Measurements from ENCODE around the gene ANKMY1. TPM values are rescaled to one million over a fixed set of nuclear protein-coding genes. Genes with fewer than 3 reads are reported as not detected.

The ANKMY1 gene
- total RNA-seq, 1 experiment from 2014 or later = 28.3 TPM

DNA sequence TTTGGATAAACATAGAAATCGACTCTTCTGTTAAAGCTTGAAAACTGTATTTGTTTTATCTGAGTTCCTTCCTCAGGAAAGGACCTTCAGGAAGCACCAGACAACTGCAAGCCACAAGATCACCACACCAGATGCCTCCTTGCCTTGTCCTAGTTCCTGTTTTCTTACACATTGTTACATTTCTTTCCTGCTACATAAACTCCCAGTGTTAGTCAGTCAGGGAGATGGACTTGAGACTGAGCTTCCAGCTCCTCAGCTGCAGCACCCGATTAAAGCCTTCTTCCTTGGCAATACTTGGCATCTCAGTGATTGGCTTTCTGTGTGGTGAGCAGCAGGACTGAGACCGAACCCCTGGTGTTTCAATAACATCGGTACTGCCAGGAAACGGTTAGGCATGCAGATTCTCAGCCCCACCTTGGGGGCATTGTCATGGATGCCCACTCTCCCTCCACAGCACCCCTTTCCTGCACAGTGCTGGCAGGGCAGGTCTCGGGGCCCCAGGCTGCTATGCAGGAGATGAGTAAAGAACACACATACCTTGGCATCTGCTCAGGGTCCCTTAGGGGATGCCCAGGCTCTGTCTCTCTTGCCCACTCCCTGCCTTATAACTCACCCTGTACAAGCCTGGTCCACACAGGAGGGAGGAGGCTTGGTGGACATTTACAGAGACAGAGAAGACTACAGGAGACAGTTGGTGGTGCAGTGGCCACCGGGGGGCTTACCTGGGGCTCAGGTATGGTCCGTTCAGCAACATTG, 32.6 kb downstream of the ANKMY1 start:
- no peak overlapping the region for H3K4me3 ChIP-seq (replicated peaks in 1 of 2; ENCODE audit: low read depth in 1 of 2, low read length in 2 of 2)
- H3K4me2 ChIP-seq (ENCODE audit: low read length) = no peak overlapping the region
- ChIA-PET POLR2A (no interaction called here), RAD21 (ENCODE audit: low non-redundant PET in 1 of 2, low total read pairs in 2 of 2, uncharacterized antibody in 2 of 2, unreplicated experiment in 2 of 2) (no interaction called here), CTCF (no interaction called here)
- H3K27me3 ChIP-seq (ENCODE audit: insufficient read depth, low read length) = no peaks in the 10 kb centered on the region
- peaks cover 0 to 45% of the 10 kb centered on the region in 2 experiments; a peak in 1 of 4 replicates for H3K36me3 ChIP-seq (ENCODE audit: control insufficient read depth in 1 of 2, insufficient read depth in 2 of 2, low read length in 2 of 2)
- H3K79me2 ChIP-seq (ENCODE audit: insufficient read depth, low read length) = no peaks in the 10 kb centered on the region
- H3K27ac ChIP-seq (ENCODE audit: low read depth, low read length) = no peak overlapping the region
- no peak for DNase-seq (ENCODE audit: low read depth, low spot score)
- no TSS peak for BruUV-seq (replicated peaks)
- no peaks in the 10 kb centered on the region for H3K4me1 ChIP-seq (ENCODE audit: control insufficient read depth in 1 of 2, insufficient read depth in 2 of 2, low read length in 2 of 2)
- TF ChIP-seq, protein P1, sequence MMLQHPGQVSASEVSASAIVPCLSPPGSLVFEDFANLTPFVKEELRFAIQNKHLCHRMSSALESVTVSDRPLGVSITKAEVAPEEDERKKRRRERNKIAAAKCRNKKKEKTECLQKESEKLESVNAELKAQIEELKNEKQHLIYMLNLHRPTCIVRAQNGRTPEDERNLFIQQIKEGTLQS (IDR thresholded peaks at IDR 0.05) = no peak
- TF ChIP-seq ELF1 (IDR thresholded peaks at IDR 0.05; ENCODE audit: borderline replicate concordance, low read depth) (no peak), CEBPB (IDR thresholded peaks at IDR 0.05; ENCODE audit: low read depth) (no peak), SP1 (IDR thresholded peaks at IDR 0.05; ENCODE audit: low read depth) (no peak), RAD21 (IDR thresholded peaks at IDR 0.05; ENCODE audit: low read depth) (no peak), JUND (IDR thresholded peaks at IDR 0.05) (no peak), POLR2AphosphoS5 (IDR thresholded peaks at IDR 0.05; ENCODE audit: low read depth, low read length) (no peak), TCF7L2 (IDR thresholded peaks at IDR 0.05; ENCODE audit: borderline replicate concordance, extremely low read depth, insufficient read depth, insufficient read length) (no peak), SRF (IDR thresholded peaks at IDR 0.05; ENCODE audit: low read depth) (no peak), YY1 (IDR thresholded peaks at IDR 0.05; ENCODE audit: extremely low read depth, insufficient replicate concordance, low read depth, low read length) (no peak), FOSL1 (IDR thresholded peaks at IDR 0.05; ENCODE audit: low read depth) (no peak), POLR2A (IDR thresholded peaks at IDR 0.05; ENCODE audit: borderline replicate concordance, extremely low read depth, insufficient read depth, insufficient read length) (no peak), CBX3 (IDR thresholded peaks at IDR 0.05; ENCODE audit: low read depth) (no peak; the same call in 1 of the 2 replicates)
- TF ChIP-seq, protein P2, sequence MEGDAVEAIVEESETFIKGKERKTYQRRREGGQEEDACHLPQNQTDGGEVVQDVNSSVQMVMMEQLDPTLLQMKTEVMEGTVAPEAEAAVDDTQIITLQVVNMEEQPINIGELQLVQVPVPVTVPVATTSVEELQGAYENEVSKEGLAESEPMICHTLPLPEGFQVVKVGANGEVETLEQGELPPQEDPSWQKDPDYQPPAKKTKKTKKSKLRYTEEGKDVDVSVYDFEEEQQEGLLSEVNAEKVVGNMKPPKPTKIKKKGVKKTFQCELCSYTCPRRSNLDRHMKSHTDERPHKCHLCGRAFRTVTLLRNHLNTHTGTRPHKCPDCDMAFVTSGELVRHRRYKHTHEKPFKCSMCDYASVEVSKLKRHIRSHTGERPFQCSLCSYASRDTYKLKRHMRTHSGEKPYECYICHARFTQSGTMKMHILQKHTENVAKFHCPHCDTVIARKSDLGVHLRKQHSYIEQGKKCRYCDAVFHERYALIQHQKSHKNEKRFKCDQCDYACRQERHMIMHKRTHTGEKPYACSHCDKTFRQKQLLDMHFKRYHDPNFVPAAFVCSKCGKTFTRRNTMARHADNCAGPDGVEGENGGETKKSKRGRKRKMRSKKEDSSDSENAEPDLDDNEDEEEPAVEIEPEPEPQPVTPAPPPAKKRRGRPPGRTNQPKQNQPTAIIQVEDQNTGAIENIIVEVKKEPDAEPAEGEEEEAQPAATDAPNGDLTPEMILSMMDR (IDR thresholded peaks at IDR 0.05 in 2 of 3, conservative IDR thresholded peaks at IDR 0.05 in 1 of 3; ENCODE audit: borderline replicate concordance in 1 of 3, insufficient read depth in 1 of 3, low read depth in 2 of 3, low read length in 2 of 3) = no peak
- TF ChIP-seq, protein P3, sequence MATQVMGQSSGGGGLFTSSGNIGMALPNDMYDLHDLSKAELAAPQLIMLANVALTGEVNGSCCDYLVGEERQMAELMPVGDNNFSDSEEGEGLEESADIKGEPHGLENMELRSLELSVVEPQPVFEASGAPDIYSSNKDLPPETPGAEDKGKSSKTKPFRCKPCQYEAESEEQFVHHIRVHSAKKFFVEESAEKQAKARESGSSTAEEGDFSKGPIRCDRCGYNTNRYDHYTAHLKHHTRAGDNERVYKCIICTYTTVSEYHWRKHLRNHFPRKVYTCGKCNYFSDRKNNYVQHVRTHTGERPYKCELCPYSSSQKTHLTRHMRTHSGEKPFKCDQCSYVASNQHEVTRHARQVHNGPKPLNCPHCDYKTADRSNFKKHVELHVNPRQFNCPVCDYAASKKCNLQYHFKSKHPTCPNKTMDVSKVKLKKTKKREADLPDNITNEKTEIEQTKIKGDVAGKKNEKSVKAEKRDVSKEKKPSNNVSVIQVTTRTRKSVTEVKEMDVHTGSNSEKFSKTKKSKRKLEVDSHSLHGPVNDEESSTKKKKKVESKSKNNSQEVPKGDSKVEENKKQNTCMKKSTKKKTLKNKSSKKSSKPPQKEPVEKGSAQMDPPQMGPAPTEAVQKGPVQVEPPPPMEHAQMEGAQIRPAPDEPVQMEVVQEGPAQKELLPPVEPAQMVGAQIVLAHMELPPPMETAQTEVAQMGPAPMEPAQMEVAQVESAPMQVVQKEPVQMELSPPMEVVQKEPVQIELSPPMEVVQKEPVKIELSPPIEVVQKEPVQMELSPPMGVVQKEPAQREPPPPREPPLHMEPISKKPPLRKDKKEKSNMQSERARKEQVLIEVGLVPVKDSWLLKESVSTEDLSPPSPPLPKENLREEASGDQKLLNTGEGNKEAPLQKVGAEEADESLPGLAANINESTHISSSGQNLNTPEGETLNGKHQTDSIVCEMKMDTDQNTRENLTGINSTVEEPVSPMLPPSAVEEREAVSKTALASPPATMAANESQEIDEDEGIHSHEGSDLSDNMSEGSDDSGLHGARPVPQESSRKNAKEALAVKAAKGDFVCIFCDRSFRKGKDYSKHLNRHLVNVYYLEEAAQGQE (IDR thresholded peaks at IDR 0.05; ENCODE audit: low read depth) = no peak
- H3K9me3 ChIP-seq (ENCODE audit: control insufficient read depth in 1 of 2, insufficient read depth in 1 of 2, low read depth in 1 of 2, low read length in 2 of 2) = peaks cover 17 to 27% of the 10 kb centered on the region in 2 experiments; a peak in 2 of 4 replicates
- H4K20me1 ChIP-seq (ENCODE audit: insufficient read depth) = no peaks in the 10 kb centered on the region
- H2AFZ ChIP-seq (ENCODE audit: low read depth, low read length, poor library complexity, severe bottlenecking) = no peak overlapping the region
- H3K9ac ChIP-seq (ENCODE audit: low read length) = no peak overlapping the region
- no peaks in the 10 kb centered on the region for H3K9me2 ChIP-seq (ENCODE audit: insufficient read depth)
- no peak for ATAC-seq
- intact Hi-C loops (cut with micrococcal nuclease) = no loop called here

All from HCT116 (cell line).